Fibroblast of lung (primary cell): ENCODE data around the gene ZNF263. TPM values are rescaled to one million over a fixed set of nuclear protein-coding genes. Genes with fewer than 3 reads are reported as not detected.

Source experiments
- DNase-seq, 2 donors: peaks; one replicate each; pipeline versions ENCODE4 v3.0.0 to v3.0.0-alpha.2; 2010; ENCODE audit warnings: low read depth in 2 of 2
- H2AFZ ChIP-seq: 2 replicates; pipeline ENCODE4 v1.5.1; 2012; ENCODE audit warnings: low read length, control low read depth, inconsistent platforms
- H3K27ac ChIP-seq: 2 replicates; pipeline ENCODE4 v1.5.1; 2011; ENCODE audit warnings: low read length, control low read depth; ENCODE audit not compliant: insufficient read depth
- H3K27me3 ChIP-seq: 2 replicates; pipeline ENCODE4 v1.5.1; 2011; ENCODE audit warnings: mild to moderate bottlenecking, low read length; ENCODE audit not compliant: control insufficient read depth, insufficient read depth
- H3K36me3 ChIP-seq: 2 replicates; pipeline ENCODE4 v1.5.1; 2011; ENCODE audit warnings: low read length; ENCODE audit not compliant: control insufficient read depth, insufficient read depth
- H3K4me1 ChIP-seq: 2 replicates; pipeline ENCODE4 v1.5.1; 2011; ENCODE audit warnings: low read length; ENCODE audit not compliant: control insufficient read depth, insufficient read depth; ENCODE audit errors: extremely low read depth
- H3K4me2 ChIP-seq: 2 replicates; pipeline ENCODE4 v1.5.1; 2011; ENCODE audit warnings: low read length, control low read depth; ENCODE audit not compliant: insufficient read depth; ENCODE audit errors: extremely low read depth
- H3K4me3 ChIP-seq, 4 experiments: fragments of 200-600 bp in 1 of 4; sonication (generic) in 1 of 4; replicated peaks in 1 of 4; 2 replicates each; pipeline ENCODE4 v1.5.1; 2011 to 2016; ENCODE audit warnings: low read length in 4 of 4, low read depth in 3 of 4, mild to moderate bottlenecking in 3 of 4, control low read depth in 2 of 4, inconsistent platforms in 1 of 4, mixed read lengths in 1 of 4; ENCODE audit not compliant: insufficient read depth in 1 of 4; ENCODE audit errors: control extremely low read depth in 1 of 4
- H3K79me2 ChIP-seq: 2 replicates; pipeline ENCODE4 v1.5.1; 2012; ENCODE audit warnings: mild to moderate bottlenecking, low read length, inconsistent platforms; ENCODE audit not compliant: control insufficient read depth, insufficient read depth
- H3K9ac ChIP-seq: 2 replicates; pipeline ENCODE4 v1.5.1; 2011; ENCODE audit warnings: mild to moderate bottlenecking, low read length, control low read depth; ENCODE audit not compliant: insufficient read depth
- H3K9me3 ChIP-seq: 2 replicates; pipeline ENCODE4 v1.5.1; 2012; ENCODE audit warnings: low read depth, low read length; ENCODE audit not compliant: control insufficient read depth, insufficient read depth
- H4K20me1 ChIP-seq: 2 replicates; pipeline ENCODE4 v1.5.1; 2011; ENCODE audit warnings: low read length; ENCODE audit not compliant: control insufficient read depth, insufficient read depth; ENCODE audit errors: extremely low read depth
- EZH2 ChIP-seq: IDR thresholded peaks from 2 replicates; pipeline ENCODE4 v1.5.1; 2012; ENCODE audit warnings: low read length, control low read depth, mild to moderate bottlenecking; ENCODE audit errors: missing control alignments
- polyA plus RNA-seq, 2 donors: library from polyadenylated mRNA; depleted of rRNA in 1 of 2; stranded (reverse) in 1 of 2; unstranded in 1 of 2; fragments of >200 nt; gene quantifications; 2 replicates each; pipeline ENCODE4 v1.2.1, GENCODE V29; 2011 to 2012; ENCODE audit warnings: missing spikeins in 1 of 2
- total RNA-seq: library from RNA; depleted of rRNA; stranded (reverse); fragments of >200 nt; gene quantifications from 2 replicates; pipeline ENCODE4 v1.2.1, GENCODE V29; 2014
- TF ChIP-seq, protein P1 (sequence below), 2 donors: IDR thresholded peaks in 1 of 2; conservative IDR thresholded peaks in 1 of 2; 1 replicate in 1 of 2; 2 replicates in 1 of 2; pipeline ENCODE4 v1.5.1; 2011 to 2012; ENCODE audit warnings: low read length in 2 of 2, control low read depth in 1 of 2, inconsistent platforms in 1 of 2, low read depth in 1 of 2, mild to moderate bottlenecking in 1 of 2

The ZNF263 gene
- total and polyA plus RNA-seq, 2 donors (not counting 1 experiment from before 2014, with no cell fraction given), result 11.1 to 37.3 TPM

DNA sequence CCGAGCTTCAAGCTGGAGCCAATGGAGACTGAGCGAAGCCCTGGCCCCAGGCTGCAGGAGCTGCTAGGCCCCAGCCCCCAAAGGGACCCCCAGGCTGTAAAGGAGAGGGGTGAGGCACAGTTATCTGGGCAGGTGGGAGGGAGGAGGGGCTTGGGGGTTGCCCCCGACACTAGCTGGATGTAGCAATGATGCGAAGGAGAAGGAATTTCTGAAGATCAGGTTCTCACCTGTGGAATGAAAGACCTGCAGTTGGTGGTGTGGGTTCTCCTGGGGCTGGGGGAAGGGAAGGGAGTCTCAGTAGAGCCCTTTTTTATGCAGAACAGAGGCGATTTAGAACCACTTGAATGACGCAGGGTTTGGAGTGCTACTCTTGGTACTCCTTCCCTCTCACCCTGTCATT is 1.8 kb downstream of the ZNF263 start:
- Histone ChIP-seq H4K20me1 (no peaks in the 10 kb centered on the region), H3K9me3 (peaks cover 11% of the 10 kb centered on the region), H3K79me2 (peaks cover 37% of the 10 kb centered on the region), H3K4me1 (peaks cover 2% of the 10 kb centered on the region), H3K27ac (no peak overlapping the region), H3K4me3 (peak overlapping the region in 2 of 4 experiments; percentile 79 to 86), H3K9ac (no peak overlapping the region), H3K4me2 (peak overlapping the region; percentile 96), H3K36me3 (peaks cover 11% of the 10 kb centered on the region), H2AFZ (no peak overlapping the region), H3K27me3 (no peaks in the 10 kb centered on the region)
- TF ChIP-seq, protein P1, sequence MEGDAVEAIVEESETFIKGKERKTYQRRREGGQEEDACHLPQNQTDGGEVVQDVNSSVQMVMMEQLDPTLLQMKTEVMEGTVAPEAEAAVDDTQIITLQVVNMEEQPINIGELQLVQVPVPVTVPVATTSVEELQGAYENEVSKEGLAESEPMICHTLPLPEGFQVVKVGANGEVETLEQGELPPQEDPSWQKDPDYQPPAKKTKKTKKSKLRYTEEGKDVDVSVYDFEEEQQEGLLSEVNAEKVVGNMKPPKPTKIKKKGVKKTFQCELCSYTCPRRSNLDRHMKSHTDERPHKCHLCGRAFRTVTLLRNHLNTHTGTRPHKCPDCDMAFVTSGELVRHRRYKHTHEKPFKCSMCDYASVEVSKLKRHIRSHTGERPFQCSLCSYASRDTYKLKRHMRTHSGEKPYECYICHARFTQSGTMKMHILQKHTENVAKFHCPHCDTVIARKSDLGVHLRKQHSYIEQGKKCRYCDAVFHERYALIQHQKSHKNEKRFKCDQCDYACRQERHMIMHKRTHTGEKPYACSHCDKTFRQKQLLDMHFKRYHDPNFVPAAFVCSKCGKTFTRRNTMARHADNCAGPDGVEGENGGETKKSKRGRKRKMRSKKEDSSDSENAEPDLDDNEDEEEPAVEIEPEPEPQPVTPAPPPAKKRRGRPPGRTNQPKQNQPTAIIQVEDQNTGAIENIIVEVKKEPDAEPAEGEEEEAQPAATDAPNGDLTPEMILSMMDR (conservative IDR thresholded peaks at IDR 0.05 in 1 of 2, IDR thresholded peaks at IDR 0.05 in 1 of 2; ENCODE audit: low read depth in 1 of 2, low read length in 2 of 2), result no peak
- TF ChIP-seq EZH2, result no peak
- no peak for DNase-seq

DNA sequence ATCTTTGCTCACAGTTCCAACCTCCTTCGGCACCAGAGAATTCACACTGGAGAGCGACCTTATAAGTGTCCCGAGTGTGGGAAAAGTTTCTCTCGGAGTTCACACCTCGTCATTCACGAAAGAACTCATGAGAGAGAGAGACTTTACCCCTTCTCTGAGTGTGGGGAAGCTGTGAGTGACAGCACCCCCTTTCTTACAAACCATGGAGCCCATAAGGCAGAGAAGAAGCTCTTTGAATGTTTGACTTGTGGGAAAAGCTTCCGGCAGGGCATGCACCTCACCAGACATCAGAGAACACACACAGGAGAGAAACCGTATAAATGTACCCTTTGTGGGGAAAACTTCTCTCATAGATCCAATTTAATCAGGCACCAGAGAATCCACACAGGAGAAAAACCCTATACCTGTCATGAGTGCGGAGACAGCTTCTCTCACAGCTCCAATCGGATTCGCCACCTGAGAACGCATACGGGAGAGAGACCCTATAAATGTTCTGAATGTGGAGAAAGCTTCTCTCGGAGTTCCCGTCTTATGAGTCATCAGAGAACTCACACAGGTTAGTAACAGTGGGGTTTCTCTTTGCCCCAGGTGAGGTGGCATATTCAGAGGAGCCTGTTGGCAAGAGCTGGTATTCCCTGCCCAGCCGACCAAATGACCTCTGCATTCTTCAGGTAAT is 6.8 kb downstream of the ZNF263 start:
- peaks cover 23% of the 10 kb centered on the region for H3K9me3 ChIP-seq
- H3K9ac ChIP-seq, result no peak overlapping the region
- no peak for TF ChIP-seq EZH2
- TF ChIP-seq, protein P1 (conservative IDR thresholded peaks at IDR 0.05 in 1 of 2, IDR thresholded peaks at IDR 0.05 in 1 of 2; ENCODE audit: low read depth in 1 of 2, low read length in 2 of 2), result no peak
- no peak overlapping the region for H3K4me2 ChIP-seq
- no peak overlapping the region for H3K27ac ChIP-seq
- H3K36me3 ChIP-seq, result peaks cover 19% of the 10 kb centered on the region
- H3K27me3 ChIP-seq, result no peaks in the 10 kb centered on the region
- H2AFZ ChIP-seq, result no peak overlapping the region
- peaks cover 27% of the 10 kb centered on the region for H3K79me2 ChIP-seq
- H3K4me3 ChIP-seq, result no peak overlapping the region
- no peaks in the 10 kb centered on the region for H4K20me1 ChIP-seq
- no peak for DNase-seq
- no peaks in the 10 kb centered on the region for H3K4me1 ChIP-seq

DNA sequence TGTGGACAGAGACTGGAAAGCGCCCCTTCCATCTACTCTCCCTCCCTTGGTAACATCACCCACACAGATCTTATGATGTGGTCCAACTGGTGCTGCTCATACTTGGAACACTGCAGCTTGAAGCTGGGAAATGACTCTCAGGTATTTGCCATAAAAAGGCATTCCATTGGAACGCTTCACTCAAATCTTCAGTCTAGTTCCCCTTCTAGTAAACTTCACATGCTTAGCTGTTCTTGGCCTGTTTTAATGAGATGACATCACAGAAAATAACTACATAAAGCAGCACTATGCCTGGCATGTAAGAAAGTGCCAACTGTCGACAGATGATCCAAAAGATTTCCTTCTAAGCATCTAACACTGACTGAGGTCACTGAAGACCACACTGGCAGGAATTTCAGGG is 9.3 kb downstream of the ZNF263 start:
- H3K4me2 ChIP-seq, result no peak overlapping the region
- H3K9me3 ChIP-seq, result peaks cover 23% of the 10 kb centered on the region
- H3K27me3 ChIP-seq, result no peaks in the 10 kb centered on the region
- no peak for TF ChIP-seq EZH2
- TF ChIP-seq, protein P1 (conservative IDR thresholded peaks at IDR 0.05 in 1 of 2, IDR thresholded peaks at IDR 0.05 in 1 of 2; ENCODE audit: low read depth in 1 of 2, low read length in 2 of 2), result no peak
- H3K9ac ChIP-seq, result no peak overlapping the region
- no peak overlapping the region for H2AFZ ChIP-seq
- peaks cover 14% of the 10 kb centered on the region for H3K36me3 ChIP-seq
- peaks cover 9% of the 10 kb centered on the region for H3K79me2 ChIP-seq
- DNase-seq, result peak in 1 of 2 donors; percentile 58
- no peaks in the 10 kb centered on the region for H4K20me1 ChIP-seq
- H3K27ac ChIP-seq, result no peak overlapping the region
- H3K4me1 ChIP-seq, result no peaks in the 10 kb centered on the region
- H3K4me3 ChIP-seq, result no peak overlapping the region
